Measurements from ENCODE around the gene RIC3.
A peak's percentile ranks its signal among the peaks of the same experiment; 100 is the strongest.

Gene RIC3

GRCh38 chr11:8066036-8066910, 102.6 kb downstream of the RIC3 start:
- no peak for DNase-seq

- no peak for DNase-seq
Measured at GRCh38 chr11:8065031-8065430, 103.8 kb downstream of the RIC3 start.

- no peak for DNase-seq
Measured at GRCh38 chr11:8063324-8063723, 105.5 kb downstream of the RIC3 start.

GRCh38 chr11:8062781-8063257, 106.0 kb downstream of the RIC3 start:
- no peak for DNase-seq

GRCh38 chr11:8061555-8062428, 107.0 kb downstream of the RIC3 start:
- no peak for DNase-seq

- DNase-seq, result no peak
Measured at GRCh38 chr11:8060801-8061554, 107.8 kb downstream of the RIC3 start.

- DNase-seq, result no peak
Measured at GRCh38 chr11:8060146-8060719, 108.6 kb downstream of the RIC3 start.

- DNase-seq, result no peak
Measured at GRCh38 chr11:8059571-8060011, 109.2 kb downstream of the RIC3 start.

GRCh38 chr11:8059030-8059429, 109.8 kb downstream of the RIC3 start:
- no peak for DNase-seq

GRCh38 chr11:8058216-8058615, 110.6 kb downstream of the RIC3 start:
- no peak for DNase-seq

- DNase-seq, result peak; percentile 20
Measured at GRCh38 chr11:8056810-8057463, 111.9 kb downstream of the RIC3 start.
